HG03565 (cell line): Measurements from ENCODE around the gene STRN3.
"Not testable (repeated sequence)": the region's sequence is repeated elsewhere in the genome, so short reads cannot be mapped to it uniquely, and the experiment has no call there.

Experiments
- ATAC-seq: cut with Tn5 transposase; IDR thresholded peaks from one replicate; pipeline ENCODE4 v1.9.1; 2021; ENCODE audit warnings: mild to moderate bottlenecking, moderate library complexity; ENCODE audit not compliant: unreplicated experiment

Gene STRN3

GRCh38 chr14:31026077-31026449 is at the start of gene STRN3:
Gene STRN3, minus strand, starts transcription at chr14:31026379. Its CDS starts 194 bp downstream, at chr14:31026185.
- peak; percentile 3 for ATAC-seq

DNA sequence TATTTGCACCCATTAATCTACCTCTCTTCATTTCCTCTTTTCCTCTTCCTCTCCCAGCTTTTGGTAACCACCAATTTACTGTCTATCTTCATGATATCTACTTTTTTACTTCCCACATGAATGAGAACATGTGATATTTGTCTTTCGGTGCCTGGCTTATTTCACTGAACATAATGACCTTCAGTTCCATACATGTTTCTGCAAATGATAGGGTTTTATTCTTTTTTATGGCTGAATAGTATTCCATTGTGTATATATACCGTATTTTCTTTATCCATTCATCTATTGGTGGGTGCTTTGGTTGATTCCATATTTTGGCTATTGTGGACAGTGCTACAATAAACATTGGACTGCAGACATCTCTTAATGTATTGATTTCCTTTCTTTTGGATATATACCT is 49.0 kb upstream of the STRN3 start:
- ATAC-seq: no peak

DNA sequence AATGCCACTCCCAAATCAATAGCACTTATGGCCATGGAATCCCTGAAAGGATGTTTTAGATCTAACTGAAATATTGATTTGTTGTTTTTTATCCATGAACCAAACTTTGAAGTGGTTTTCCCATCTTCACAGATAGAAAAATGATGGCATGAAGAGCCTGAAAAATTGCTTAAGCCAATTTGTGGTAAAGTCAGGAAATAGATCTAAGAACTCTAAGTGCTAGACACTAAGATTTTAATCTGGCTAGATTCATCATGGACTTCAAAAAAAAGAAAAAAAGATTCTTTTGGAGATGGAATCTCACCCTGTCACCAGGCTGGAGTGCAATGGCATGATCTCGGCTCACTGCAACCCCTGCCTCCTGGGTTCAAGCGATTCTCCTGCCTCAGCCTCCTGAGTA is 45.0 kb upstream of the STRN3 start:
- no peak for ATAC-seq

GRCh38 chr14:31070431-31070830 is 44.3 kb upstream of the STRN3 start:
- ATAC-seq: no peak

DNA sequence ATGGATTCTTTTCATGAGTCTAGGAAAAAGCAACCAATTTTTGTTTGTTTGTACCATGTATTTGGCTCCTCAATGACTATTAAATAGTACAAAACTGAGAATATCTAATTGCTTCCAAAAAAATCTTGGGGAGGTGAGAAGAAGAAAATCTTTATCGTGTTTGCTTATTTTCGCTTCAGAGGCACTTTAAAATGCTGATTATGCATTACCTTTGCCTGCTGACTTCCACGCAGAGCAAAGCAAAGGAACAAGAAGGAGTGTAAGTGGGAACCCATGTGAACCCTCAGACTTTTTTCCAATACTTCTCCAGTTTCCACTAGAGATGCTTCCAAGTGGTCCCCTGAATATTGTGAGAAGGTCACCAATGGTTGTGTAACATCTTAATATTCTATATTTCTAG is 43.2 kb upstream of the STRN3 start:
- no peak for ATAC-seq

GRCh38 chr14:31068235-31068634 is 42.1 kb upstream of the STRN3 start:
- no peak for ATAC-seq

DNA sequence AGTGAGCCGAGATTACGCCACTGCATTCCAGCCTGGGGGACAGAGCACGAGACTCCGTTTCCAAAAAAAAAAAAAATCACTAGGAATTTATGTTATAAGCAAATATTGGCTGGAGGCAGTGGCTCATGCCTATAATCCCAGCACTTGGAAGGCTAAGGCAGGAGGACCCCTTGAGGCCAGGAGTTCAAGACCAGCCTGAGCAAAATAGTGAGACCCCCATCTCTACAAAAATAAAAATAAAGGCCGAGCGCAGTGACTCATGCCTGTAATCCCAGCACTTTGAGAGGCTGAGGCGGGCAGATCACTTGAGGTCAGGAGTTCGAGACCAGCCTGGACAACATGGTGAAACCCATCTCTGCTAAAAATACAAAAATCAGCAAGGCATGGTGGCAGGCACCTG is 36.7 kb upstream of the STRN3 start:
- ATAC-seq: not testable (repeated sequence)

DNA sequence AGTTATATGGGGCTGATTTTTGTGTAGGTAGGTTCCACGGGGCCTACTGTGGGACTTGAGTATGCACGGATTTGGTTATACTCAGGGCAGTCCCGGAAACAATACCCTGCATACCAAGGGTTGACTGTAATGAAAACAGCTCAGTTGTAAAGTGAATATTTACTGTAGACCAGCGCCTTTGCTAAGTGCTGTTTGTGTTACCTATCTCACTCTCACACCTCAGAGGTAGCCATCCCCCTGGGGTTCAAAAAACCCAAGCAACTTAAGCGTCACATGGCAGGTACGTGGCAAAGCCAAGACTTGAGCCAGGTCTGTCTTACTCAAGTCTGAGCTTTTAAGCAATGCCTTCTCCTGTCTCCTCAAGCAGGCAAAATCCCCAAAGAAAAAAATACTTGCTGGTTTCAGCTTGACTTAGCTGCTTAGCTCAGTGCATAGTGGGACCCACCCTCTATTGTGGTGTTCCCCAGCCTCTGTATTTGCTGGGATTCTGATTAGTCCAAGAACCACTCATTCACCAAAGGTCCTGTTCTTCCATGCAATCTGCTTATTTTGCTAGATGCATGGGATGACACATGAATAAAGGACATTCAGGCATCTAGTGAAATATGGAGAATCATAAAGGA is 34.2 kb upstream of the STRN3 start:
- ATAC-seq: no peak

DNA sequence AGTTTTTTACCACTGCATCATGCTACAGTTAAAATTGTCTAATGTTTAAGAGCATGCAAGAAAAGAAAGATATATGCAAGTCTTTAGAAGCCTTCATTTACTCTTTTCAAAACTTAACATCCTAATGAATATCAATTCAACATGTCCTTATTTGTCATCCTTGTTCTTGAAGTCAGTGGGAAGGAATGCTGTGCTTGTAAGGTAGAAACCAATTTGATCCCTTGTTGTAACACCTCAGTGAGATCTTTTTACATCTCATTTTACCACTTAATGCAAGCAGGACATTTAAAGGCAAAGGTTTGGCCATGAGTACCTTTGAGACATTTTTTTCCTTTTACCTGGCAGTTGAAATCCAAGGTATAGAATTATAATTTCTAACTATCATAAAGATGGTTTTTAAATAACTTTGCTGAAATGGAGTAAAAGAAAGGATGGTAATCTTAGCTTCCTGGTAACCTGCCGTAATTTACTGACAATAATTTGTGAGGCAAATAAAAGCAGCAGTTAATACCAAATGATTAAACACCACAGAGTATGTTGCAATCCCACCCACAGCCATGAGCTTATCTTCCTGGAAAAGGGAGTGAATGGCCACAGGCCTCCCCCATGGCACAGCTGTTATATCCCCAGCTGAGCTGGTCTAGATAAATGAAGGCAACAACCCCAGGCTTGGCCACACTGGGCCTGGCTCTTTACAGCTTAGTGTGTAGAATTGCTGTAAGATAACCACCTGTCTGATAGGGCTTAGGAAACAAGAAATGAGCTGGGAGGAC is 33.2 kb upstream of the STRN3 start:
- ATAC-seq: no peak

DNA sequence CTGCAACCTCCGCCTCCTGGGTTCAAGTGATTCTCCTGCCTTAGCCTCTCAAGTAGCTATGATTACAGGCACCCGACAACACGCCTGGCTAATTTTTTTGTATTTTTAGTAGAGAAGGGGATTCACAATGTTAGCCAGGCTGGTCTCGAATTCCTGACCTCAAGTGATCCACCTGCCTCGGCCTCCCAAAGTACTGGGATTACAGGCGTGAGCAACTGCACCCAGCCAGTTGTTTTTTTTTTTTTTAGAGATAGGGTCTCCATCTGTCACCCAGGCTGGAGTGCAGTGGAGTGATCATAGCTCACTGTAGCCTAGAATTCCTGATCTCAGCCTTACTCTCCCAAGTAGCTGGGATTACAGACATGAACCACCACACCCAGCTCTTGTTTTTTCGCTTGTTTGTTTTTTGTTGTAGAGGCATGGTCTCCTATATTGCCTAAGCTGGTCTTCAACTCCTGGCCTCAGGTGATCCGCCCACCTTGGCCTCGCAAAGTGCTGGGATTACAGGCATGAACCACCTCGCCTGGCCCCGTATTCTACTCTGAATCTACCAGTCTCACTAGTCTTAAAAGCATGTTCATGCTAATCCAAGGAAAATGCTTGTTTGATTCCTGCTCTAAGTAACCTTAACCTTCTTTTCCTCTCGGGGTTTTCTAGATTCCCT is 31.7 kb upstream of the STRN3 start:
- ATAC-seq: no peak

- no peak for ATAC-seq
Measured at GRCh38 chr14:31057035-31057434, 30.9 kb upstream of the STRN3 start.

- not testable (repeated sequence) for ATAC-seq
Measured at GRCh38 chr14:31052905-31053586, 26.9 kb upstream of the STRN3 start.

DNA sequence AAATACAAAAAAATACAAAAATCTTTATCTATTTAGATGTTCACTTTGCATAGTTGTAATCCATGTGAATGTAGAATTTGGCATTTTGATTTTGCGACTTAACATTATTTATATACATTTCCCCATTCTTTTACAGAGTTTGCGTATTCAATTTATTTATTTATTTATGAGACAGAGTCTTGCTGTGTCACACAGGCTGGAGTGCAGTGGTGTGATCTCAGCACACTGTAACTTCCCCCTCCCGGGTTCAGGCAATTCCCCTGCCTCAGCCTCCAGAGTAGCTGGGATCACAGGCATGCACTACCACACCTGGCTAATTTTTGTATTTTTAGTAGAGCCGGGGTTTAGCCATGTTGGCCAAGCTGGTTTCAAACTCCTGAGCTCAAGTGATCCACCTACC is 25.3 kb upstream of the STRN3 start:
- no peak for ATAC-seq

GRCh38 chr14:31051023-31051422 is 24.8 kb upstream of the STRN3 start:
- no peak for ATAC-seq

GRCh38 chr14:31047503-31047902 is 21.3 kb upstream of the STRN3 start:
- no peak for ATAC-seq

DNA sequence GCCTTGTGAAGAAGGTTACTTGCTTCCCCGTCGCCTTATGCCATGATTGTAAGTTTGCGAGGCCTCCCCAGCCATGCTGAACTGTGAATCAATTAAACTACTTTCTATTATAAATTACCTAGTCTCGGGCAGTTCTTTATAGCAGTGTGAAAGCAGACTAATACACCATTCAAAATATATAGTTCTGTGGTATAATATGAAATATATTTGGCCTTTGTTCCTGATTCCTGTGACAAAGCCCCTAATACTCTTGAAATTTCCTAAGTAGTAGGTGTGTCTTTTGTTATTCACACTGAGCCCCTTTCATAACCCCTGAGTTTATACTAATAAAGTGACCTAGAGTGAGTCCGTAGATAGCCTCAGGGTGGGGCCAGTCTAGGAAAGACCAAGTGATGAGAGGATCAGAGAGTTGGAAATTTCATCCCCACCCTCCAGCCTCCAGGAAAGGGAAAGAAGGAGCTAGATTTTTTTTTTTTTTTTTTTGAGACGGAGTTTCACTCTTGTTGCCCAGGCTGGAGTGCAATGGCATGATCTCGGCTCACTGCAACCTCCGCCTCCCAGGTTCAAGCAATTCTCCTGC is 19.4 kb upstream of the STRN3 start:
- ATAC-seq: no peak

- ATAC-seq: no peak
Measured at GRCh38 chr14:31043379-31043778, 17.2 kb upstream of the STRN3 start.

GRCh38 chr14:31042893-31043292 is 16.7 kb upstream of the STRN3 start:
- not testable (repeated sequence) for ATAC-seq

GRCh38 chr14:31042300-31042699 is 16.1 kb upstream of the STRN3 start:
- no peak for ATAC-seq

- ATAC-seq: no peak
Measured at GRCh38 chr14:31038521-31039166, 12.5 kb upstream of the STRN3 start.
